Measurements from ENCODE around the gene CLDN10.

Gene CLDN10

GRCh38 chr13:95553581-95554385, 1.3 kb downstream of the CLDN10 start:
- no peak for DNase-seq
- TF ChIP-seq CTCF (IDR thresholded peaks at IDR 0.05; ENCODE audit: low read depth, low read length) = no peak
- no peaks in the 10 kb centered on the region for H3K27me3 ChIP-seq (ENCODE audit: insufficient read depth, low read depth, severe bottlenecking)
- no peak overlapping the region for H3K4me3 ChIP-seq (ENCODE audit: low read depth, low read length)
- no peak overlapping the region for H3K27ac ChIP-seq
- no peaks in the 10 kb centered on the region for H3K36me3 ChIP-seq
- no peaks in the 10 kb centered on the region for H3K9me3 ChIP-seq (ENCODE audit: severe bottlenecking)

- H3K4me3 ChIP-seq (ENCODE audit: low read depth, low read length) = no peak overlapping the region
- no peaks in the 10 kb centered on the region for H3K27me3 ChIP-seq (ENCODE audit: insufficient read depth, low read depth, severe bottlenecking)
These were observed 4.5 kb downstream of the CLDN10 start for GRCh38 chr13:95557013-95557412.

GRCh38 chr13:95559100-95559499, 6.6 kb downstream of the CLDN10 start:
- H3K27ac ChIP-seq = no peak overlapping the region
- DNase-seq = no peak
- no peaks in the 10 kb centered on the region for H3K27me3 ChIP-seq (ENCODE audit: insufficient read depth, low read depth, severe bottlenecking)
- no peak for TF ChIP-seq CTCF (IDR thresholded peaks at IDR 0.05; ENCODE audit: low read depth, low read length)
- no peak overlapping the region for H3K4me3 ChIP-seq (ENCODE audit: low read depth, low read length)
- no peaks in the 10 kb centered on the region for H3K9me3 ChIP-seq (ENCODE audit: severe bottlenecking)
- no peaks in the 10 kb centered on the region for H3K36me3 ChIP-seq

More at GRCh38 chr13:95557013-95557412, 4.5 kb downstream of the CLDN10 start:
- TF ChIP-seq CTCF (IDR thresholded peaks at IDR 0.05; ENCODE audit: low read depth, low read length) = no peak
- Histone ChIP-seq H3K36me3 (no peaks in the 10 kb centered on the region), H3K9me3 (ENCODE audit: severe bottlenecking) (no peaks in the 10 kb centered on the region), H3K27ac (no peak overlapping the region)
- no peak for DNase-seq

- no peaks in the 10 kb centered on the region for H3K27me3 ChIP-seq (ENCODE audit: insufficient read depth, low read depth, severe bottlenecking)
- DNase-seq = no peak
- H3K4me3 ChIP-seq (ENCODE audit: low read depth, low read length) = no peak overlapping the region
- H3K36me3 ChIP-seq = no peaks in the 10 kb centered on the region
- no peak for TF ChIP-seq CTCF (IDR thresholded peaks at IDR 0.05; ENCODE audit: low read depth, low read length)
- no peak overlapping the region for H3K27ac ChIP-seq
- no peaks in the 10 kb centered on the region for H3K9me3 ChIP-seq (ENCODE audit: severe bottlenecking)
These were observed 7.9 kb downstream of the CLDN10 start for GRCh38 chr13:95560387-95560786.

- Histone ChIP-seq H3K4me3 (ENCODE audit: low read depth, low read length) (no peak overlapping the region), H3K36me3 (no peaks in the 10 kb centered on the region), H3K27me3 (ENCODE audit: insufficient read depth, low read depth, severe bottlenecking) (no peaks in the 10 kb centered on the region), H3K9me3 (ENCODE audit: severe bottlenecking) (no peaks in the 10 kb centered on the region), H3K27ac (no peak overlapping the region)
- no peak for DNase-seq
- 0 out of 2 replicates have a peak, but pooled peaks have one; percentile 4 for TF ChIP-seq CTCF (IDR thresholded peaks at IDR 0.05; ENCODE audit: low read depth, low read length)
These were observed 11.6 kb downstream of the CLDN10 start for GRCh38 chr13:95564091-95564490.

All from WERI-Rb-1 (cell line).